NCI-H2107 (cell line): ENCODE data around the gene LRRC36.
"Not testable (repeated sequence)": the region's sequence is repeated elsewhere in the genome, so short reads cannot be mapped to it uniquely, and the experiment has no call there.

Experiments used
- DNase-seq: peaks from one replicate; lab custom pipeline; 2025; lab: John Stamatoyannopoulos, UW

The LRRC36 gene

GRCh38 chr16:67400901-67401300 is 74.3 kb downstream of the LRRC36 start:
- DNase-seq: no peak

DNA sequence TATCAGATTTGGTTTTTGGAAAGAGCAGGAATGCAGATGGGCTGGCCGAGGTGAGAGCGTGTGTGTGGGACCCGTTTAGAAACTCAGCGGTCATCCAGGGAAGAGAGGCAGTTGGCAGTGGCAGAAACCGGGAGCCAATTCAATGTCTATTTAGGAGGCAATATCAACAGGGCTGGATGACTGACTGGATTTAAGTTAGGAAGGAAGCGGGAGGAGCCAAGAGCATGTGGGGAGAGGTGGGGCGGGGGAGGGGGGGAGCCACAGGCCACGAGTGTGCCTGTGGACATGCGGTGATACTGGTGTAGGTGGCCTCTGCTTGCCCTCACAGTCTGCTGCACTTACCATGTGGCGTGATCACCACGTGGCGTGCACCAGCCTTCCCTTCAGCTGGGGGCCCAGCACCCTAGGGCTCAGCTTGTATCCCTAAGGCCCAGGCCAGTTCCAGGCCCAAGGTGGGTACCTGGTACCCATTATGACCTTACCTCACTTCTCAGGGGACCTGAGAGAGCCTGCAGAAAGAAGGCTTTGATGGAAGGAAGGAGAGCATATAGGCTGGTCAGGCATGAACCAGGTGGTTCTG is 77.5 kb downstream of the LRRC36 start:
- DNase-seq: no peak

GRCh38 chr16:67404740-67405226 is 78.2 kb downstream of the LRRC36 start:
- DNase-seq: no peak

- no peak for DNase-seq
Observed at GRCh38 chr16:67405336-67405735, 78.7 kb downstream of the LRRC36 start.

DNA sequence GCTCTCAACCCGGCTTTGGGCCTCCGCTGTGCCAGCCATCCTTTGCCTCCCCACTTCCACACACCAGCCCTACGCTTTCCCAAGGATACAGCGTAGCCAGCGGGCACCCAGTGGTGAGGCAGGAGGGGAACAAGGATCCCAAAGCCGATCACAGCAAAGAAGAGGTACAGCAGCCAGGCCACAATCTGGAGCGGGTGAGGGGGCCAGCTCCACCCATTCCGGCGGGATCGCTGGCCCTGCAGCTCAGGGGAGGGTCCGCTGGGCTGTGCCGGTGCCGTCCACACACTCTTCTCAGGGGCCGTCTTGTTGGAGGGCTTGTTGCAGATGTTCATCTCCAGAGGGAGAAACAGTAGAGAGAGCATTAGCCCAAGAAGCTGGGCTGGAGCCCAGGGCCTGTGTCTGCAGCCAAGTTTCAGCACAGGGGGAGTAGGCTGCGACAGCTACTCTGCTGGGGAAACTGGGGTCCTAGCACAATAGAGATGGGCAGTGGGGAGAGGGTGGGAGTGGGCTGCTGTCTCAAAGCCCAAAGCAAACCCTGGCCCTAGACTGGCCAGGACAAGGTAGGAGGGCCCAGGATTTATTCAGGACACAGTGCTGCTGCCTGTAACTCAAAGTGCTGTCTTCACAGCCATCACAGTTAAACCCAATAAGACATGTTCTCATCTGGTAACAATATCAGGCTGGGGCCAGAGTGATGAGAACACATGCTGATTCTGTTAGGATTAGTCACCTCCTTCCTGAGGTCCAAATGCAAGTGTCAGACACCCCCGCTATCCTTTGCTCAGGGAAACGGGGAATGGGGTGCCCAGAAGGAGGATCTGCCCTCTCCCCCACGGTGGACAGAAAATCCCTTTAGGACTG is 79.7 kb downstream of the LRRC36 start:
- DNase-seq: no peak

DNA sequence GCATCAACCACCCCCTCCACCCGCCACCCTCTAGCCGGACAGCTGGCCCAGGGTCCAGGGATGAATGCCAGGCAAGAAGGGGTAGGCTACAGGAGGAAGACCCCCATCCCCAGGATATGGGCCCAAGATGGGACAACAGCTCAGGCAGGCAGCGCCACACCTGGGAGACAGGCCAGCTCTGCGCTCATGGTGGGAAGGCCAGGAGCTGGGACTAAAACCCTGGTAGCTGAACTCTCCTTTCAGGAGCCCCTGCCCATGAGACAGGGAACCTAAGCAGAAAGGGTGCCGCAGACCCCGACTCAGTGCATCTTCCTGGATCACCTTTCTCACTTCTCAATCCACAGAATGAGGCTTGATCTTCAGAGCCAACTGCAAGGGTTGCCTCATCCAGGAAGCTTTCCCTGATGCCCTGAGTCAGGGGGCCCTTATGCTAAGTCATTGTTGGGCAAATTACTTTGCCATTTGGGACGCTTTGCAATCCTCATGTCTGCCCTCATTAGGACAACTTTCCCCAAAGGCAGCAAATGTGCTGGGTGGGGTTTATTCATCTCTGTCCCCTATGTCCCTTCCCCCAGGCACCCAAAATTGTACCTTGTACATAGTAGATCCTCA is 80.7 kb downstream of the LRRC36 start:
- DNase-seq: no peak

- no peak for DNase-seq
Observed at GRCh38 chr16:67407788-67408452, 81.3 kb downstream of the LRRC36 start.

- no peak for DNase-seq
Observed at GRCh38 chr16:67409631-67410030, 83.0 kb downstream of the LRRC36 start.

- DNase-seq: no peak
Observed at GRCh38 chr16:67411339-67411738, 84.7 kb downstream of the LRRC36 start.

- no peak for DNase-seq
Observed at GRCh38 chr16:67412294-67412693, 85.7 kb downstream of the LRRC36 start.

- DNase-seq: no peak
Observed at GRCh38 chr16:67413978-67414911, 87.6 kb downstream of the LRRC36 start.

DNA sequence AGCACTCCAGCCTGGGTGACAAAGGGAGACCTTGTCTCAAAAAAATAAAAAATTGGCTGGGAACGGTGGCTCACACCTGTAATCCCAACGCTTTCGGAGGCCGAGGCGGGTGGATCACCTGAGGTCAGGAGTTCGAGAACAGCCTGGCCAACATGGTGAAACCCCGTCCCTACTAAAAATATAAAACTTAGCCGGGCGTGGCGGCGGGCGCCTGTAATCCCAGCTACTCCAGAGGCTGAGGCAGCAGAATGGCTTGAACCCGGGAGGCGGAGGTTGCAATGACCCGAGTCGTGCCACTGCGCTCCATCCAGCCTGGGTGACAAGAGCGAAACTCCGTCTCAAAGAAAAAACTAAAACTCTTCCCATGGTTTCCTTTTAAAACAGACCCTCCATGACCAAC is 88.8 kb downstream of the LRRC36 start:
- DNase-seq: not testable (repeated sequence)

GRCh38 chr16:67415872-67416793 is 89.5 kb downstream of the LRRC36 start, which contains the start of gene ZDHHC1:
Gene ZDHHC1 (minus strand): TSS chr16:67416477. CDS start chr16:67407775, 8,702 bp downstream.
- no peak for DNase-seq

- DNase-seq: no peak
Observed at GRCh38 chr16:67417333-67418061, 90.9 kb downstream of the LRRC36 start.

GRCh38 chr16:67419502-67419901 is 92.9 kb downstream of the LRRC36 start:
- DNase-seq: no peak

DNA sequence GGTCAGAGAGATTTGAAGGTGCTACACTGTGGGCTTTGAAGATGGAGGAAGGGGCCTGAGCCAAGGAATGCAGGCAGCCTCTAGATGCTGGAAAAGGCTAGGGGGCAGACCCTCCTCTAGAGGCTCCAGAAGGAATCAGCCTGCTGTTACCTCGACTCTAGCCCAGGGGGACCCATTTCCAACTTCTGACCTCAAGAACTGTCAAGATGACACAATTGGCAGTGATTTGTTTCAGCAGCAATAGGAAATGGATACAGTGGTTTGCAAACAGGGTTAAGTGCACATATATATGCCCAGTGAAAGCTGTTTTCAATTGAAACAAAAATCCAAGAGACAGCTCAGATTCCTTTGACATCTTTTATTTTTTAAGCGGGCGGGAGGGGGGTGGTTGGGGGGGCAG is 93.3 kb downstream of the LRRC36 start:
- DNase-seq: no peak

DNA sequence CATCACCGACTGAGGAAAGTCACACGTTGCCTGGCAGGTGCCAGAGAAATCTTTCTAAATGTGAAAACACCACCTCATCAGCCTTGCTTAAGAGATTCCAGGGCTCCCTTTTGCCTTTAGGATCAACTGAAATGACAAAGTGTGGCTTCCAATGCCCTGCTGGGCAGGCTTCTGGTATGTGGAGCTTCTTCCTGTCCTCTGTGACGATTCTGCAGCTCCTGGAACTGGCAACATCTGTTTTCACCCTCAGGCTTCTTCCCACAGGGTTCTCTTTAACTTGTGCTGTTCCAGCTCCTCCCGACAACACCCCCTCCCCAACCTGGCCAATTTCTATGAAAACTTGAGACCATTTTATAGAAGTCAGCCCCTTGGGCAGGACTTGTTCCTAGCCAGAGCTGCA is 94.4 kb downstream of the LRRC36 start:
- no peak for DNase-seq

DNA sequence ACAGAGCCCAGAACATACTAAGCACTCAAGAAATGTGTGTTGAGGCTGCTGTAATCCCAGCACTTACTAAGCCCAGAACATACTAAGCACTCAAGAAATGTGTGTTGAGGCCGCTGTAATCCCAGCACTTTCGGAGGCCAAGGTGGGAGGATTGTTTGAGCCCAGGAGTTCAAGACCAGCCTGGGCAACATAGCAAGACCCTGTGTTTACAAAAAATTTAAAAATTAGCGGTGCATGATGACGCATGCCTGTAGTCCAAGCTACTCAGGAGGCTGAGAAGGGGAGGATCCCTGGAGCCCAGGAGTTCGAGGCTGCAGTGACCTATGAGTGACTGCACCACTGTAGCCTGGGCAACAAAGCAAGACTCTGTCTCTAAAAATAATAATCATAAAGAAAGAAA is 96.4 kb downstream of the LRRC36 start:
- no peak for DNase-seq

DNA sequence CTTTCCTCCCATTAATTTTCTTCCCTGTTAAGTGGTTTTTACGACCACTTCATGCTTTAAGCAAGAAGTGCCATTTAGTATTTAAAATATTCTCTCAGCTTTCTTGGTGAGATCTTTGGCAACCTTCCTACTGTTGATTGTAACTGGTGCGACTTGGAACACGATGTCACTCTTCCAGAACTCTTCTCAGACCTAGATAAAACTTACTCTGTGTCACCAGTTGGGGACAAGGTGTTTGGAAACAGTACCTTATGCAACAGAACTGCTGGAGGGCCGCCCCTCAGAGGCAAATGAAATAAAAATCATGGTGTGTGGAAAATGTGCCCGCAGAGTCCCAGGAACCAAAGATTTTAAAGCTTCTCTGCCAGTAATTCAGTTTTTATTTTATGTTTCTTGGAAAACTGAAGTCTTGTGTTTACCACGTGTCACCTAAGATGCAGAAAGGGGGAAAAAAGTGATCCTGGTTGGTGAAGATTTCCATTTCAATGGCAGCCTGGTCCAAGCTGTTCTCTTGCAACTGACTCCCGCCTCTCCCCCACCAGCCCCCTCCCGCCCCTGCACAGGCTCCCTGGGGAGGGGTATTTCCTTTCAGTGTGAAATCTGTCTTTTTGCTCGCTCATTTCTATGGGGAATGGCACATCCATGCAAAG is 97.1 kb downstream of the LRRC36 start:
- no peak for DNase-seq
